Endothelial cell of umbilical vein (primary cell): ENCODE results near the gene UNC5B. TPM values are rescaled to one million over a fixed set of nuclear protein-coding genes. Genes with fewer than 3 reads are reported as not detected.

Source experiments
- BruUV-seq: library from RNA; stranded (reverse); fragments of 400-500 nt; replicated peaks from 2 replicates; lab custom pipeline; 2021; lab: Mats Ljungman, UMichigan
- CTCF ChIA-PET: fragments of 300-600, 350-600 bp; sonication (Branson Sonifier 250); formaldehyde crosslinking; loops from one replicate; lab custom pipeline; 2021; ENCODE audit warnings: antibody characterized with exemption, inconsistent platforms; lab: Charles Lee
- POLR2A ChIA-PET: fragments of 300-600, 350-600 bp; sonication (Branson Sonifier 250); formaldehyde crosslinking; loops from one replicate; lab custom pipeline; 2021; ENCODE audit warnings: antibody characterized with exemption, inconsistent platforms; lab: Charles Lee
- DNase-seq: peaks from one replicate; pipeline ENCODE4 v3.0.0-alpha.2; 2011; ENCODE audit warnings: low read depth, low spot score
- FAIRE-seq: peaks from 2 replicates; lab custom pipeline; 2011; peaks lifted over from hg19 to GRCh38; lab: Jason Lieb, UNC
- H2AFZ ChIP-seq: 2 replicates; pipeline ENCODE4 v1.6.0; 2012; ENCODE audit warnings: low read depth, low read length, control low read depth, inconsistent platforms
- H3K27ac ChIP-seq: 2 replicates; pipeline ENCODE4 v1.5.1; 2011; ENCODE audit warnings: low read depth, mild to moderate bottlenecking, control low read depth, low read length, moderate library complexity; ENCODE audit not compliant: insufficient read depth
- H3K27me3 ChIP-seq, 2 experiments: 2 replicates each; pipeline versions ENCODE4 v1.6.0 to v1.6.1; 2011; ENCODE audit warnings: low read length in 2 of 2, mixed read lengths in 1 of 2; ENCODE audit not compliant: control insufficient read depth in 2 of 2, insufficient read depth in 2 of 2
- H3K36me3 ChIP-seq, 2 experiments: 2 replicates in 1 of 2; 3 replicates in 1 of 2; pipeline ENCODE4 v1.5.1; 2011; ENCODE audit warnings: low read length in 2 of 2, mild to moderate bottlenecking in 1 of 2, moderate library complexity in 1 of 2; ENCODE audit not compliant: control insufficient read depth in 2 of 2, insufficient read depth in 2 of 2; ENCODE audit errors: extremely low read depth in 1 of 2
- H3K4me1 ChIP-seq: 3 replicates; pipeline ENCODE4 v1.5.1; 2011; ENCODE audit warnings: mild to moderate bottlenecking, low read length; ENCODE audit not compliant: control insufficient read depth, insufficient read depth; ENCODE audit errors: extremely low read depth
- H3K4me2 ChIP-seq: 2 replicates; pipeline ENCODE4 v1.6.1; 2011; ENCODE audit warnings: low read length, control low read depth, mixed read lengths; ENCODE audit not compliant: insufficient read depth
- H3K4me3 ChIP-seq, 3 experiments: fragments of 200-600 bp in 1 of 3; sonication (generic), shearing (Covaris generic) in 1 of 3; replicated peaks in 1 of 3; 2 replicates each; pipeline ENCODE4 v1.5.1; 2011 to 2016; ENCODE audit warnings: control low read depth in 3 of 3, low read length in 3 of 3, mild to moderate bottlenecking in 2 of 3, inconsistent platforms in 1 of 3, low read depth in 1 of 3, moderate library complexity in 1 of 3; ENCODE audit not compliant: insufficient read depth in 1 of 3
- H3K79me2 ChIP-seq: 2 replicates; pipeline ENCODE4 v1.6.0; 2012; ENCODE audit warnings: low read length, inconsistent platforms; ENCODE audit not compliant: control insufficient read depth, insufficient read depth
- H3K9ac ChIP-seq: replicated peaks from 2 replicates; pipeline ENCODE3; 2011; ENCODE audit warnings: low read length, control low read depth; ENCODE audit not compliant: insufficient read depth; ENCODE audit errors: extremely low read depth
- H3K9me1 ChIP-seq: replicated peaks from 3 replicates; pipeline ENCODE4 v1.6.0; 2011; ENCODE audit warnings: mild to moderate bottlenecking, low read length; ENCODE audit not compliant: control insufficient read depth, insufficient read depth; ENCODE audit errors: extremely low read depth
- H3K9me3 ChIP-seq: replicated peaks from 2 replicates; pipeline ENCODE4 v1.5.1; 2012; ENCODE audit warnings: low read length, inconsistent platforms; ENCODE audit not compliant: control insufficient read depth, insufficient read depth
- H4K20me1 ChIP-seq: replicated peaks from 2 replicates; pipeline ENCODE3; 2011; ENCODE audit warnings: mild to moderate bottlenecking, low read length; ENCODE audit not compliant: control insufficient read depth, insufficient read depth; ENCODE audit errors: extremely low read depth
- EZH2 ChIP-seq: IDR thresholded peaks from 2 replicates; pipeline ENCODE4 v1.6.1; 2012; ENCODE audit warnings: borderline replicate concordance, low read depth, mild to moderate bottlenecking, moderate library complexity, low read length, inconsistent platforms; ENCODE audit not compliant: severe bottlenecking
- FOS ChIP-seq: IDR thresholded peaks from 2 replicates; pipeline ENCODE4 v1.6.1; 2011; ENCODE audit warnings: mild to moderate bottlenecking, low read length, moderate library complexity, borderline replicate concordance; ENCODE audit not compliant: insufficient read depth
- GATA2 ChIP-seq: IDR thresholded peaks from 2 replicates; pipeline ENCODE4 v1.7.0; 2011; ENCODE audit warnings: low read depth, mild to moderate bottlenecking, moderate library complexity, mixed read lengths, low read length; ENCODE audit not compliant: insufficient read length, insufficient read depth
- JUN ChIP-seq: IDR thresholded peaks from 2 replicates; pipeline ENCODE4 v1.6.1; 2011; ENCODE audit warnings: borderline replicate concordance, low read depth; ENCODE audit not compliant: insufficient read length, insufficient read depth
- MYC ChIP-seq: IDR thresholded peaks from one replicate; pipeline ENCODE4 v1.6.1; 2011; ENCODE audit warnings: mild to moderate bottlenecking, low read depth, low read length
- POLR2A ChIP-seq: IDR thresholded peaks from 2 replicates; pipeline ENCODE4 v1.6.1; 2012; ENCODE audit warnings: low read depth, mild to moderate bottlenecking, control low read depth, low read length
- POLR2AphosphoS5 ChIP-seq: IDR thresholded peaks from 2 replicates; pipeline ENCODE4 v1.6.1; 2012; ENCODE audit warnings: low read depth, mild to moderate bottlenecking, control low read depth, low read length, moderate library complexity; ENCODE audit not compliant: insufficient read depth
- dilution Hi-C: fragments of 300-500 bp; cut with MboI; formaldehyde crosslinking; loops from one replicate; pipeline ENCODE4 v1.15.0; 2019; ENCODE audit warnings: low sequenced_read_pairs; ENCODE audit not compliant: extremely low pct_ligation_motif_present
- intact Hi-C: fragments of 100-400 bp; cut with micrococcal nuclease; formaldehyde crosslinking; loops from one replicate; pipeline ENCODE4 v1.10.0; 2022
- polyA plus RNA-seq, 4 experiments: library from polyadenylated mRNA; depleted of rRNA in 3 of 4; stranded (reverse) in 3 of 4; unstranded in 1 of 4; fragments of >200 nt; gene quantifications; 2 replicates each; pipeline versions ENCODE4 v1.2.1 to v1.2.3, GENCODE V29; 2011 to 2012; ENCODE audit warnings: missing spikeins in 1 of 4
- total RNA-seq: library from RNA; stranded (reverse); gene quantifications from 2 replicates; pipeline ENCODE4 v1.2.3, GENCODE V29; 2021
- TF ChIP-seq, protein P1 (sequence below): IDR thresholded peaks from 2 replicates; pipeline ENCODE4 v1.6.1; 2011; ENCODE audit not compliant: insufficient read depth, insufficient read length
- TF ChIP-seq, protein P2 (sequence below), 2 donors: IDR thresholded peaks; 1 replicate in 1 of 2; 2 replicates in 1 of 2; pipeline ENCODE4 v1.5.1; 2011; ENCODE audit warnings: low read length in 2 of 2, mild to moderate bottlenecking in 2 of 2, moderate library complexity in 2 of 2, control low read depth in 1 of 2, inconsistent platforms in 1 of 2, low read depth in 1 of 2; ENCODE audit not compliant: insufficient read depth in 1 of 2; ENCODE audit errors: extremely low read depth in 1 of 2

The UNC5B gene
- total and polyA plus RNA-seq, 2 donors (not counting 3 experiments of a cell fraction or from before 2014, with no cell fraction given) = 0.39 to 2.5 TPM

DNA sequence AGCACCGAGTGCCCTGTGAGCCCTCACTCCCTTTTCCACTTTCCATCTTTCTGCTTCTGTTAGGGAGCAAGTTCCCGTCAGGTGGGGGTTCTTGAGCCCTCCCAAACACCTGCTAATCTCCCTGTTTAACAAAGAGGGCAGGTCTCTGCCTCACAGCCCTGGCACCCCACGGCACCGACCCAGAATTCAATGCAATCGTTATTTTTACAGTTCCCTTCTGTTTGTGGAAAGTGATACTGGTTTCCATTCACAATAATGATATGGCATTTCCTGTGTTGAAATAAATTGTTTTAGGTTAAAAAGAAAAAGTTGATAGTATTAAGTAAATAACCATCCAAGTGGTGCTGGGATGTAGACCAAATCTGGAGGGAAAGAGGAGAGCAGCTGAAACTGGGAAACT lies 67.8 kb downstream of the UNC5B start:
- H3K4me1 ChIP-seq = no peaks in the 10 kb centered on the region
- H3K27ac ChIP-seq = no peak overlapping the region

More for the DNA sequence above, 67.8 kb downstream of the UNC5B start:
- Histone ChIP-seq H3K4me3 (no peak overlapping the region), H3K9me1 (no peaks in the 10 kb centered on the region), H3K9ac (no peak overlapping the region), H3K79me2 (no peaks in the 10 kb centered on the region), H4K20me1 (no peaks in the 10 kb centered on the region), H3K4me2 (no peak overlapping the region), H3K27me3 (no peaks in the 10 kb centered on the region), H3K36me3 (no peaks in the 10 kb centered on the region), H3K9me3 (no peaks in the 10 kb centered on the region), H2AFZ (no peak overlapping the region)
- DNase-seq (no peak), FAIRE-seq (no peak)
- dilution Hi-C loops (no loop called here), intact Hi-C loops (no loop called here)
- POLR2A ChIA-PET = no interaction called here
- no TSS peak for BruUV-seq
- TF ChIP-seq, protein P1, sequence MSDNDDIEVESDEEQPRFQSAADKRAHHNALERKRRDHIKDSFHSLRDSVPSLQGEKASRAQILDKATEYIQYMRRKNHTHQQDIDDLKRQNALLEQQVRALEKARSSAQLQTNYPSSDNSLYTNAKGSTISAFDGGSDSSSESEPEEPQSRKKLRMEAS = no peak
- TF ChIP-seq GATA2 (no peak), POLR2AphosphoS5 (no peak), EZH2 (no peak), FOS (no peak), JUN (no peak), MYC (no peak), POLR2A (no peak)
- TF ChIP-seq, protein P2, sequence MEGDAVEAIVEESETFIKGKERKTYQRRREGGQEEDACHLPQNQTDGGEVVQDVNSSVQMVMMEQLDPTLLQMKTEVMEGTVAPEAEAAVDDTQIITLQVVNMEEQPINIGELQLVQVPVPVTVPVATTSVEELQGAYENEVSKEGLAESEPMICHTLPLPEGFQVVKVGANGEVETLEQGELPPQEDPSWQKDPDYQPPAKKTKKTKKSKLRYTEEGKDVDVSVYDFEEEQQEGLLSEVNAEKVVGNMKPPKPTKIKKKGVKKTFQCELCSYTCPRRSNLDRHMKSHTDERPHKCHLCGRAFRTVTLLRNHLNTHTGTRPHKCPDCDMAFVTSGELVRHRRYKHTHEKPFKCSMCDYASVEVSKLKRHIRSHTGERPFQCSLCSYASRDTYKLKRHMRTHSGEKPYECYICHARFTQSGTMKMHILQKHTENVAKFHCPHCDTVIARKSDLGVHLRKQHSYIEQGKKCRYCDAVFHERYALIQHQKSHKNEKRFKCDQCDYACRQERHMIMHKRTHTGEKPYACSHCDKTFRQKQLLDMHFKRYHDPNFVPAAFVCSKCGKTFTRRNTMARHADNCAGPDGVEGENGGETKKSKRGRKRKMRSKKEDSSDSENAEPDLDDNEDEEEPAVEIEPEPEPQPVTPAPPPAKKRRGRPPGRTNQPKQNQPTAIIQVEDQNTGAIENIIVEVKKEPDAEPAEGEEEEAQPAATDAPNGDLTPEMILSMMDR (IDR thresholded peaks at IDR 0.05; ENCODE audit: extremely low read depth in 1 of 2, insufficient read depth in 1 of 2, low read depth in 1 of 2, low read length in 2 of 2) = no peak
- CTCF ChIA-PET = interaction anchor here (1.6 to 7.6 kb wide), 4 partner anchors 10 to 377 kb away, joined by 4 to 97 read pairs (median 6); no protein-coding TSS in a partner anchor
